Hematopoietic multipotent progenitor cell treated with erythropoietin and hydrocortisone succinate and interleukin-3 and kit ligand, for 6 days (in vitro differentiated cells): ENCODE data around the gene ABI1.
A peak's percentile ranks its signal among the peaks of the same experiment; 100 is the strongest.

Experiments
- DNase-seq: peaks from one replicate; pipeline ENCODE4 v3.0.0-alpha.2; 2015

Gene ABI1

DNA sequence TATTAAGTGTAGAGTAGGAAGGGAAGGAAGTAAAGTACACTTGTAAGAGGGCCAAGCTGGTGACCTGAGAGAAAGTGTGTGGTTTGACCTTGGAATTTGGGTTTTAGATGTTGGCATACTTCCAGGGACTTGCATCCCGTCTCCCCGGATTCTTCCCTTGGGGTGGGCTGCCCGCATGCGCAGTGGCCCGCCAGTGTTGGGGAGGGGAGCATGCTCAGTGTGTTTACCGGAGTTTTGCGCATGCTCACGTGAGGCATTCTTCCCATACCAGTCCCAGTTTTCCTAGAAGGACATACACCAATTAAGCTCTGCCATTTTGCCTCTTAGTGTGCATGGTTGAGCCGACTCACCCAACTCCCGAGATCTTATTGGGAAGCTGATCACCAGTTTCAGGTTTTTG is 153.8 kb downstream of the ABI1 start:
- DNase-seq: no peak

DNA sequence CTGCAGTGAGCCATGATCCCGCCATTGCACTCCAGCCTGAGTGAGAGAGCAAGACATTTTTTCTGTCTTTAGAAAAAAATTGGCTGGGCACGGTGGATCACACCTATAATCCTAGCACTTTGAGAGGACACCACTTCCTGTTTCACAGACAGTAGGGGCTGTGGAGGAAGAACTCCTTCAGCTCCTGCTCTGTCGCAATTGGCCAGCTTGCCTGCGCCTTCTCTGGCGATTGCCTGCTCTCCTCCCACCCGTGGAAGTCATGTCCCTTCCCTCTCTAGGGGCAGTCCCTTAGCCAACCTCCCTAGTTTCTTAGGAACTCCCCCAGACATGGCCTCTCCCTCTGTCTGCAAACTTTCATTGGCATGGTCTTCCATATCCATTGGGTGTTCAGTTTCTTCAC is 154.6 kb downstream of the ABI1 start:
- peak; percentile 19 for DNase-seq

- DNase-seq: no peak
Measured at GRCh38 chr10:26703974-26704373, 156.8 kb downstream of the ABI1 start.

GRCh38 chr10:26703096-26703495 is 157.7 kb downstream of the ABI1 start:
- no peak for DNase-seq

DNA sequence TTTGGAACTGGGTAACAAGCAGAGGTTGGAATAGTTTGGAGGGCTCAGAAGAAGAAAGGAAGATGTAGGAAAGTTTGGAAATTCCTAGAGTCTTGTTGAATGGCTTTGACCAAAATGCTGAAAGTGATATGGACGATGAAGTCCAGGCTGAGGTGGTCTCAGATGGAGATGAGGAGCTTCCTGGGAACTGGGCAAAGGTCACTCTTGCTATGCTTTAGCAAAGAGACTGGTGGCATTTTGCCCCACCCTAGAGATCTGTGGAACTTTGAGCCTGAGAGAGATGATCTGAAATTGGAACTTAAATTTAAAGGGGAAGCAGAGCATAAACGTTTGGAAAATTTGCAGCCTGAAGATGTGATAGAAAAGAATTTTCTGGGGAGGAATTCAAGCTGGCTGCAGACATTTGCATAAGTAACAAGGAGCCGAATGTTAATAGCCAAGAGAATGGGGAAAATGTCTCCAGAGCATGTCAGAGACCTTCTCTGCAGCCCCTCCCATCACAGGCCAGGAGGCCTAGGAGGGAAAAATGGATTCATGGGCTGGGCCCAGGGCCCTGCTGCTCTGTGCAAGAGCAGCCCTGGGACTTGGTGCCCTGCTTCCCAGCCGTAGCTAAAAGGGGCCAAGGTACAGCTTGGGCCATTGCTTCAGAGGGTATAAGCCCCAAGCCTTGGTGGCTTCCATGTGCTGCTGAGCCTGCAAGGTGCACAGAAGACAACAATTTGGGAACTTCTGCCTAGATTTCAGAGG is 159.7 kb downstream of the ABI1 start:
- no peak for DNase-seq

DNA sequence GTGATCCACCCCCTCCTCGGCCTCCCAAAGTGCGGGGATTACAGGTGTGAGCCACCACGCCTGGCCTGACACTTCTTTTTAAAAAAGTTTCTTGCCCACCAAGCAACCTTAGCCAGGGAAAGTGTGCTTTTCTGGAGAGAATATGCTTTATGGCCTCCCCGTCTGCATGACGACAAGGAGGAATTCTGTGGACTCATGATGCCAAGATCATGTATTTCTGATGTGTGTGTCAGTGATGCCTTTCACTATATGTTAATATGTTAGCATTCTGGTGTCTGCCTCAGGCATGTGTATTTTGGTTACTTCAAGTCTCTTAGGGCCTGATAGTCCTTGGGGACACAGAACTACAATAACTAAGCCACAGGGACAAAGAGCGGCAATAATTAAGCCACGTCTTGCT is 161.1 kb downstream of the ABI1 start:
- DNase-seq: no peak

GRCh38 chr10:26698909-26699308 is 161.8 kb downstream of the ABI1 start:
- peak; percentile 14 for DNase-seq

- peak; percentile 17 for DNase-seq
Measured at GRCh38 chr10:26697922-26698608, 162.7 kb downstream of the ABI1 start.

DNA sequence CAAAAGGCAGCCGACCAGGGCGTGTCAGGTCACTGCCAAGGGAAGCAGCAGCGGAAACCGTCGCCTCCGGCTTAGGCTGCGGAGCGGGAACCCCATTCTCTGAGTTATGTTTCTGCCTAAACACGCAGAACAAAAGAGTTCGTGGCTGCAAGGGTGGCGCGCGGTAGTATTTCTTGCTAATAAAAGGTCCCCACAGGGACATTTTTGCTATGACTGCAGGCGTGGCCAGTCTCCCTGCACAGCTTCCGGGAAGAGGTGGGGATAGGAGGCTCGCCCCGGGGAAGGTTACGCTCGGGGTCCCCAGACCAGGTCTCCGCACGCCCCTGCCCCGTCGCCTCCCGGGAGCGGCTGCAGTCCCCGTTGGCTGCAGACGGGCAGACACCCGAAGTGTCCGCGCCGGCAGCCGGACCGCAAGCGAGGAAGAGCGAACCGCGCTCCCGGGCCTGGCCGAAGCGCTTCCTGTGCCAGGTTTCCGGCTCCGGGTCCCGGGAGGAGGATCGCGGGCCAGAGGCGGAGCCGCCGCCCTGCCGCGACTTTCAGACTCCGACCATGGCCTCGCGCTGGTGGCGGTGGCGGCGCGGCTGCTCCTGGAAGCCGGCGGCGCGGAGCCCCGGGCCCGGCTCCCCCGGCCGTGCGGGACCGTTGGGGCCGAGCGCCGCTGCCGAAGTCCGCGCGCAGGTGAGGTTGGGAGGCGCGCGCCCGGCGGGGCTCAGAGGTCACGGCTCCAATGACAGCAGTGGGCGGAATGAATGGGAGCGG is 163.4 kb downstream of the ABI1 start, which contains the start of gene PDSS1:
Gene PDSS1, plus strand, starts transcription at position 539 of the 759 bp plus-strand sequence. Its CDS starts 11 bp downstream, at position 550.
- DNase-seq: peak; percentile 84

DNA sequence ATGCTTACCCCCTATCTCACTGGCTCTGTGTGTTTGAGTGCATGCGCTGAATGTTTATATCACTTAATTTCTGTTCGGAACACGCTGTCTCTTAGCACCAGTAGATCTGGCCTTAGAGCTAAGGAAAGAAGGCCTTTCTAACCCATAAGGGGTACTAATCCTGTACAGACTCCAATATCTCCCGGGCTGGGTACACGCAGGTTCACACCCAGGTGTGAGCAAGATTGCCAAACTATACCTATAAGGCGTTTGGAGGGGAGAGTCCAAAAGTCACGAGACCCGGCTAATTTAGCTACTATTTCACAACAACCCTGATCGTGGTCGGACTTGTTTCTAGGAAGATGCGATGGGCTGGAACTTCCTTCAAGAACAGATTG is 164.0 kb downstream of the ABI1 start:
- peak; percentile 88 for DNase-seq
